IMR-90 (cell line): ENCODE measurements around the gene PLEKHD1. TPM values are rescaled to one million over a fixed set of nuclear protein-coding genes. Genes with fewer than 3 reads are reported as not detected.

Experiments used
- ATAC-seq: fragments of 200-7000 bp; cut with Tn5 transposase; 2 replicates; pipeline ENCODE4 v1.9.1; 2020; ENCODE audit warnings: low read depth, mild to moderate bottlenecking, moderate library complexity
- BruUV-seq: library from RNA; stranded (reverse); fragments of 400-500 nt; replicated peaks from 2 replicates; lab custom pipeline; 2021; lab: Mats Ljungman, UMichigan
- CTCF ChIA-PET: fragments of 300-600 bp; formaldehyde crosslinking; extraction: SDS; loops from one replicate; lab custom pipeline; 2021; ENCODE audit warnings: antibody characterized with exemption; lab: Yijun Ruan, JAX
- POLR2A ChIA-PET: fragments of 300-600 bp; sonication (Branson Sonifier 250); formaldehyde crosslinking; loops from one replicate; lab custom pipeline; 2022; ENCODE audit warnings: antibody characterized with exemption; ENCODE audit not compliant: unreplicated experiment; lab: Charles Lee
- DNase-seq: peaks from one replicate; pipeline ENCODE4 v3.0.0; 2013
- H2AFZ ChIP-seq: replicated peaks from 2 replicates; pipeline ENCODE3; 2013; ENCODE audit warnings: low read length, mild to moderate bottlenecking; ENCODE audit not compliant: poor library complexity
- H2AK5ac ChIP-seq: 2 replicates; pipeline ENCODE4 v1.6.1; 2013; ENCODE audit warnings: low read depth, low read length, inconsistent platforms
- H2AK9ac ChIP-seq: replicated peaks from 2 replicates; pipeline ENCODE3; 2013; ENCODE audit warnings: mild to moderate bottlenecking, low read depth, low read length, moderate library complexity; ENCODE audit not compliant: poor library complexity
- H2BK120ac ChIP-seq: 2 replicates; pipeline ENCODE4 v1.6.1; 2013; ENCODE audit warnings: low read depth, low read length, inconsistent platforms
- H2BK15ac ChIP-seq: 3 replicates; pipeline ENCODE4 v1.6.1; 2013; ENCODE audit warnings: low read depth, low read length, inconsistent platforms
- H2BK20ac ChIP-seq: 2 replicates; pipeline ENCODE4 v1.6.1; 2013; ENCODE audit warnings: low read depth, mild to moderate bottlenecking, inconsistent platforms, low read length, moderate library complexity
- H2BK5ac ChIP-seq: 2 replicates; pipeline ENCODE4 v1.6.1; 2013; ENCODE audit warnings: mild to moderate bottlenecking, low read depth, low read length, inconsistent platforms; ENCODE audit not compliant: poor library complexity, severe bottlenecking
- H3K14ac ChIP-seq: replicated peaks from 2 replicates; pipeline ENCODE4 v1.6.1; 2013; ENCODE audit warnings: low read depth, low read length, inconsistent platforms
- H3K18ac ChIP-seq: 2 replicates; pipeline ENCODE4 v1.6.1; 2013; ENCODE audit warnings: low read depth, low read length, control low read depth
- H3K23ac ChIP-seq: 2 replicates; pipeline ENCODE4 v1.6.1; 2013; ENCODE audit warnings: low read depth, low read length, inconsistent platforms
- H3K27ac ChIP-seq: 2 replicates; pipeline ENCODE4 v1.5.1; 2013; ENCODE audit warnings: mild to moderate bottlenecking, control low read depth, low read length; ENCODE audit not compliant: insufficient read depth
- H3K27me3 ChIP-seq: 2 replicates; pipeline ENCODE4 v1.6.1; 2013; ENCODE audit warnings: low read length; ENCODE audit not compliant: control insufficient read depth, insufficient read depth
- H3K36me3 ChIP-seq: 2 replicates; pipeline ENCODE4 v1.6.1; 2013; ENCODE audit warnings: low read length, mixed read lengths; ENCODE audit not compliant: control insufficient read depth, insufficient read depth
- H3K4ac ChIP-seq: 2 replicates; pipeline ENCODE4 v1.6.1; 2013; ENCODE audit warnings: low read depth, low read length, inconsistent platforms
- H3K4me1 ChIP-seq: 2 replicates; pipeline ENCODE4 v1.6.1; 2013; ENCODE audit warnings: low read length, mixed read lengths; ENCODE audit not compliant: control insufficient read depth, insufficient read depth
- H3K4me2 ChIP-seq: 2 replicates; pipeline ENCODE4 v1.6.1; 2013; ENCODE audit warnings: low read depth, mild to moderate bottlenecking, control low read depth, low read length, moderate library complexity
- H3K4me3 ChIP-seq: 2 replicates; pipeline ENCODE4 v1.5.1; 2013; ENCODE audit warnings: low read depth, mild to moderate bottlenecking, control low read depth, low read length, moderate library complexity; ENCODE audit not compliant: insufficient read depth
- H3K56ac ChIP-seq: 2 replicates; pipeline ENCODE4 v1.6.1; 2013; ENCODE audit warnings: low read length, inconsistent platforms; ENCODE audit not compliant: insufficient read depth; ENCODE audit errors: extremely low read depth
- H3K79me1 ChIP-seq, 2 experiments: 2 replicates each; pipeline ENCODE4 v1.6.1; 2013; ENCODE audit warnings: low read length in 2 of 2, inconsistent platforms in 1 of 2, low read depth in 1 of 2
- H3K9ac ChIP-seq: 2 replicates; pipeline ENCODE4 v1.6.1; 2013; ENCODE audit warnings: low read depth, low read length, control low read depth
- H3K9me1 ChIP-seq: 2 replicates; pipeline ENCODE4 v1.6.1; 2013; ENCODE audit warnings: low read length, inconsistent platforms; ENCODE audit not compliant: insufficient read depth
- H3K9me3 ChIP-seq: 2 replicates; pipeline ENCODE4 v1.6.1; 2013; ENCODE audit warnings: low read length; ENCODE audit not compliant: control insufficient read depth, insufficient read depth
- H4K20me1 ChIP-seq: 2 replicates; pipeline ENCODE4 v1.6.1; 2013; ENCODE audit warnings: low read length, inconsistent platforms; ENCODE audit not compliant: insufficient read depth
- H4K5ac ChIP-seq: 2 replicates; pipeline ENCODE4 v1.6.1; 2013; ENCODE audit warnings: mild to moderate bottlenecking, low read depth, low read length, control low read depth
- H4K8ac ChIP-seq, 2 experiments: 2 replicates each; pipeline ENCODE4 v1.6.1; 2013; ENCODE audit warnings: low read depth in 2 of 2, low read length in 2 of 2, control low read depth in 1 of 2, inconsistent platforms in 1 of 2
- H4K91ac ChIP-seq: 2 replicates; pipeline ENCODE4 v1.6.1; 2013; ENCODE audit warnings: low read depth, low read length, inconsistent platforms; ENCODE audit not compliant: insufficient read depth
- BHLHE40 ChIP-seq: fragments of 150-350 bp; IDR thresholded peaks from 2 replicates; pipeline ENCODE4 v1.6.1; 2016; ENCODE audit warnings: mild to moderate bottlenecking, low read depth, low read length
- CEBPB ChIP-seq: IDR thresholded peaks from 2 replicates; pipeline ENCODE4 v1.6.1; 2012; ENCODE audit warnings: low read depth, low read length, improper control_type of control experiment
- CHD1 ChIP-seq: IDR thresholded peaks from 2 replicates; pipeline ENCODE4 v1.6.1; 2012; ENCODE audit warnings: low read depth, low read length, improper control_type of control experiment
- CTCF ChIP-seq: conservative IDR thresholded peaks from 2 replicates; pipeline ENCODE4 v1.5.1; 2012; ENCODE audit warnings: mild to moderate bottlenecking, low read depth, low read length, improper control_type of control experiment
- ELK1 ChIP-seq: fragments of 150-350 bp; IDR thresholded peaks from 2 replicates; pipeline ENCODE4 v1.6.1; 2016; ENCODE audit warnings: low read depth, mild to moderate bottlenecking, low read length, moderate library complexity, borderline replicate concordance
- FOS ChIP-seq: fragments of 150-350 bp; IDR thresholded peaks from 2 replicates; pipeline ENCODE4 v1.6.1; 2016; ENCODE audit warnings: low read depth, low read length
- MAFK ChIP-seq: IDR thresholded peaks from 2 replicates; pipeline ENCODE4 v1.6.1; 2012; ENCODE audit warnings: low read depth, low read length, improper control_type of control experiment
- MAZ ChIP-seq: IDR thresholded peaks from 2 replicates; pipeline ENCODE4 v1.6.1; 2012; ENCODE audit warnings: low read depth, mild to moderate bottlenecking, low read length, improper control_type of control experiment, moderate library complexity, borderline replicate concordance
- MXI1 ChIP-seq: IDR thresholded peaks from 2 replicates; pipeline ENCODE4 v1.6.1; 2012; ENCODE audit warnings: low read depth, mild to moderate bottlenecking, low read length, moderate library complexity, borderline replicate concordance
- NFE2L2 ChIP-seq: fragments of 150-350 bp; IDR thresholded peaks from 2 replicates; pipeline ENCODE4 v1.6.1; 2016; ENCODE audit warnings: low read depth, mild to moderate bottlenecking, low read length
- POLR2A ChIP-seq: IDR thresholded peaks from 2 replicates; pipeline ENCODE4 v1.6.1; 2012; ENCODE audit warnings: mild to moderate bottlenecking, low read depth, low read length
- RAD21 ChIP-seq: IDR thresholded peaks from 2 replicates; pipeline ENCODE4 v1.6.1; 2012; ENCODE audit warnings: low read length, improper control_type of control experiment
- RCOR1 ChIP-seq: IDR thresholded peaks from 2 replicates; pipeline ENCODE4 v1.6.1; 2012; ENCODE audit warnings: mild to moderate bottlenecking, low read length, improper control_type of control experiment; ENCODE audit not compliant: insufficient replicate concordance
- RFX5 ChIP-seq: IDR thresholded peaks from 2 replicates; pipeline ENCODE4 v1.8.0; 2012; ENCODE audit warnings: low read depth, mild to moderate bottlenecking, low read length, moderate library complexity
- SMC3 ChIP-seq: fragments of 150-350 bp; IDR thresholded peaks from 2 replicates; pipeline ENCODE4 v1.6.1; 2016; ENCODE audit warnings: low read depth, mild to moderate bottlenecking, antibody characterized with exemption, low read length, moderate library complexity
- WGBS, 2 experiments: methylation state at CpG; one replicate each; pipeline versions ENCODE4 v1.1.5 to v1.1.7; 2013; ENCODE audit warnings: missing lambda C conversion rate in 2 of 2; ENCODE audit not compliant: insufficient read length in 1 of 2; ENCODE audit errors: extremely low coverage in 2 of 2; 5-methylcytosine and 5-hydroxymethylcytosine counted together
- dilution Hi-C: fragments of 300-500 bp; cut with HindIII; formaldehyde crosslinking; loops from one replicate; pipeline ENCODE4 v1.14.3; 2018; ENCODE audit warnings: low sequenced_read_pairs; ENCODE audit not compliant: unreplicated experiment
- in situ Hi-C: fragments of 300-500 bp; cut with MboI; formaldehyde crosslinking; loops from 3 replicates; pipeline ENCODE4 v1.14.3; 2019; ENCODE audit warnings: low sequenced_read_pairs, inconsistent platforms, mixed read lengths
- intact Hi-C: fragments of 100-400 bp; cut with micrococcal nuclease; formaldehyde crosslinking; loops from 2 replicates; pipeline ENCODE4 v1.10.0; 2022
- polyA plus RNA-seq, 3 experiments: library from polyadenylated mRNA; depleted of rRNA; stranded (reverse); fragments of >200 nt; gene quantifications; 2 replicates each; pipeline ENCODE4 v1.2.3, GENCODE V29; 2012; ENCODE audit warnings: low replicate concordance in 1 of 3
- total RNA-seq: library from RNA; depleted of rRNA; stranded (reverse); fragments of >200 nt; gene quantifications from 2 replicates; pipeline ENCODE4 v1.2.3, GENCODE V29; 2012
- TF ChIP-seq, protein P1 (sequence below): fragments of 150-350 bp; IDR thresholded peaks from 2 replicates; pipeline ENCODE4 v1.6.1; 2017; ENCODE audit warnings: mild to moderate bottlenecking, antibody characterized with exemption, low read length, low read depth

The PLEKHD1 gene
- total and polyA plus RNA-seq, 2 of the 4 experiments (the other 2 are of a cell fraction) = under 0.01 TPM; not detected in 1

DNA sequence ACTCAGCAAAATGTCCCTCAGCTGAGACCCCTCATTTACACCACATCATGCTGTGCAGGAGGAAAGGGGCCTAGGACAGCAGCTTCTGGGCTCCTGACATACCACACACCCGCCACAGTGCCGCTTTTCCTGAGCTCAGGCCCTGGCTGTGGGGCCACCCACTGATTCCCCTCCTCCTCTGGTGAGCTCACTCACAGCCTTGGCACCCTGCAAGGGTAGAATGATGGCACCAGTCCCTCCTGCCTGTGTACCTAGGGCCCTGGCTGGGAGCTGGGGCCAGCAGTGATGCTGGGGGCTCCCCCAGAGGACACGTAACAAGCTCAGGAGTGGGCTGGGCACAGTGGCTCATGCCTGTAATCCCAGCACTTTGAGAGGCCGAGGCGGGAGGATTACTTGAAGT, 44.4 kb downstream of the PLEKHD1 start:
- Histone ChIP-seq H3K27ac (no peak overlapping the region), H3K56ac (no peak overlapping the region), H4K5ac (no peak overlapping the region), H2AFZ (no peak overlapping the region), H3K4me2 (no peak overlapping the region), H2AK5ac (no peak overlapping the region), H4K20me1 (no peaks in the 10 kb centered on the region; the same call in none of the 2 replicates), H3K9ac (no peak overlapping the region), H3K4me3 (no peak overlapping the region), H3K23ac (no peak overlapping the region), H3K18ac (no peak overlapping the region), H3K36me3 (no peaks in the 10 kb centered on the region), H3K9me3 (no peaks in the 10 kb centered on the region), H2AK9ac (no peak overlapping the region), H2BK120ac (no peak overlapping the region), H4K91ac (no peak overlapping the region), H3K27me3 (peaks cover 78% of the 10 kb centered on the region), H2BK5ac (no peak overlapping the region), H3K4me1 (no peaks in the 10 kb centered on the region), H4K8ac (no peak overlapping the region), H2BK20ac (no peak overlapping the region), H3K79me1 (no peaks in the 10 kb centered on the region), H3K9me1 (no peaks in the 10 kb centered on the region), H3K14ac (no peak overlapping the region), H2BK15ac (no peak overlapping the region), H3K4ac (no peak overlapping the region)
- TF ChIP-seq RAD21 (no peak), CHD1 (no peak), CEBPB (no peak), BHLHE40 (no peak), FOS (no peak), MXI1 (no peak), MAFK (no peak), CTCF (no peak), POLR2A (no peak), RFX5 (no peak), SMC3 (no peak), NFE2L2 (no peak), MAZ (no peak), ELK1 (no peak), RCOR1 (no peak)
- TF ChIP-seq, protein P1, sequence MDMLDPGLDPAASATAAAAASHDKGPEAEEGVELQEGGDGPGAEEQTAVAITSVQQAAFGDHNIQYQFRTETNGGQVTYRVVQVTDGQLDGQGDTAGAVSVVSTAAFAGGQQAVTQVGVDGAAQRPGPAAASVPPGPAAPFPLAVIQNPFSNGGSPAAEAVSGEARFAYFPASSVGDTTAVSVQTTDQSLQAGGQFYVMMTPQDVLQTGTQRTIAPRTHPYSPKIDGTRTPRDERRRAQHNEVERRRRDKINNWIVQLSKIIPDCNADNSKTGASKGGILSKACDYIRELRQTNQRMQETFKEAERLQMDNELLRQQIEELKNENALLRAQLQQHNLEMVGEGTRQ = no peak
- intact Hi-C loops (no loop called here), dilution Hi-C loops (no loop called here), in situ Hi-C loops (no loop called here)
- CTCF ChIA-PET = no interaction called here
- no CpG with 5 or more reads among the region's 5 CpGs for WGBS, 2 experiments
- POLR2A ChIA-PET = no interaction called here
- no peak for DNase-seq
- no TSS peak for BruUV-seq
- ATAC-seq = no peak
